Lower lobe of right lung (tissue), 2 donors: Measurements from ENCODE around the gene CD82. TPM values are rescaled to one million over a fixed set of nuclear protein-coding genes. Genes with fewer than 3 reads are reported as not detected.
"Not testable (repeated sequence)": the region's sequence is repeated elsewhere in the genome, so short reads cannot be mapped to it uniquely, and the experiment has no call there.

ENCODE experiments used
- ATAC-seq, 2 donors: fragments of 200-7000 bp; cut with Tn5 transposase; one replicate each; pipeline ENCODE4 v1.9.1; 2020 to 2022; ENCODE audit warnings: mild to moderate bottlenecking in 2 of 2, moderate library complexity in 2 of 2
- DNase-seq: peaks from one replicate; pipeline ENCODE4 v3.0.0-alpha.2; 2020
- H3K27ac ChIP-seq: fragments of 200-600 bp; one replicate; pipeline ENCODE4 v1.8.0; 2022
- H3K27me3 ChIP-seq: fragments of 200-600 bp; one replicate; pipeline ENCODE4 v1.8.0; 2022; ENCODE audit warnings: low read depth
- H3K36me3 ChIP-seq: fragments of 200-600 bp; one replicate; pipeline ENCODE4 v1.8.0; 2022; ENCODE audit warnings: mild to moderate bottlenecking
- H3K4me1 ChIP-seq: fragments of 200-600 bp; one replicate; pipeline ENCODE4 v1.8.0; 2022
- H3K4me3 ChIP-seq: fragments of 200-600 bp; one replicate; pipeline ENCODE4 v1.8.0; 2022; ENCODE audit warnings: mild to moderate bottlenecking
- H3K9me3 ChIP-seq: fragments of 200-600 bp; one replicate; pipeline ENCODE4 v1.8.0; 2022
- CTCF ChIP-seq: fragments of 200-600 bp; IDR thresholded peaks from one replicate; pipeline ENCODE4 v1.8.0; 2022; ENCODE audit warnings: antibody characterized with exemption, mild to moderate bottlenecking
- intact Hi-C: fragments of 100-400 bp; cut with DNase I; formaldehyde crosslinking; loops from one replicate; pipeline ENCODE4 v1.11.0; 2022
- total RNA-seq: library from RNA; stranded (reverse); fragmentation: NEBNext Ultra II Directional; extraction: Animal tissue kit (Norgen Biotek cat#: 25700); gene quantifications from one replicate; pipeline ENCODE4 v1.2.1, GENCODE V29; 2021
- donor health status: DM: no; HTN: yes; CAD: no; lungs with severe emphysema.

CD82 gene
- total RNA-seq, 1 donor from 2014 or later, result 129 TPM

GRCh38 chr11:44654596-44654995 lies 89.1 kb downstream of the CD82 start:
- intact Hi-C loops, result no loop called here
- Histone ChIP-seq H3K27me3 (no peaks in the 10 kb centered on the region), H3K4me1 (no peaks in the 10 kb centered on the region), H3K9me3 (no peaks in the 10 kb centered on the region), H3K4me3 (no peak overlapping the region), H3K36me3 (no peaks in the 10 kb centered on the region), H3K27ac (no peak overlapping the region)
- no peak for ATAC-seq
- no peak for DNase-seq
- no peak for TF ChIP-seq CTCF

- no peaks in the 10 kb centered on the region for H3K27me3 ChIP-seq
- H3K4me1 ChIP-seq, result no peaks in the 10 kb centered on the region
- DNase-seq (no peak), ATAC-seq (no peak)
- intact Hi-C loops, result no loop called here
- H3K4me3 ChIP-seq, result no peak overlapping the region
- no peak overlapping the region for H3K27ac ChIP-seq
- no peak for TF ChIP-seq CTCF
- H3K9me3 ChIP-seq, result no peaks in the 10 kb centered on the region
- H3K36me3 ChIP-seq, result no peaks in the 10 kb centered on the region
Observed at GRCh38 chr11:44657836-44658505, 92.5 kb downstream of the CD82 start.

GRCh38 chr11:44658506-44658850 lies 93.0 kb downstream of the CD82 start:
- no peaks in the 10 kb centered on the region for H3K36me3 ChIP-seq
- no peaks in the 10 kb centered on the region for H3K9me3 ChIP-seq
- no peak overlapping the region for H3K27ac ChIP-seq
- H3K4me3 ChIP-seq, result no peak overlapping the region
- DNase-seq (no peak), ATAC-seq (no peak)
- peak; percentile 15 for TF ChIP-seq CTCF
- H3K27me3 ChIP-seq, result no peaks in the 10 kb centered on the region
- intact Hi-C loops, result no loop called here
- no peaks in the 10 kb centered on the region for H3K4me1 ChIP-seq

- DNase-seq, result no peak
Observed at GRCh38 chr11:44659641-44660040, 94.2 kb downstream of the CD82 start.

GRCh38 chr11:44660535-44660934 lies 95.1 kb downstream of the CD82 start:
- H3K36me3 ChIP-seq, H3K4me3 ChIP-seq, H3K4me1 ChIP-seq, intact Hi-C loops, DNase-seq, H3K27me3 ChIP-seq, H3K9me3 ChIP-seq, H3K27ac ChIP-seq, ATAC-seq: not testable (repeated sequence)

More at GRCh38 chr11:44659641-44660040, 94.2 kb downstream of the CD82 start:
- no peaks in the 10 kb centered on the region for H3K9me3 ChIP-seq
- no peak for ATAC-seq
- H3K36me3 ChIP-seq, result no peaks in the 10 kb centered on the region
- H3K27ac ChIP-seq, result no peak overlapping the region
- H3K27me3 ChIP-seq, result no peaks in the 10 kb centered on the region
- intact Hi-C loops, result no loop called here
- no peak overlapping the region for H3K4me3 ChIP-seq
- H3K4me1 ChIP-seq, result no peaks in the 10 kb centered on the region
- TF ChIP-seq CTCF, result no peak

GRCh38 chr11:44661311-44661717 lies 95.9 kb downstream of the CD82 start:
- intact Hi-C loops, result no loop called here
- Histone ChIP-seq H3K27ac (no peak overlapping the region), H3K27me3 (no peaks in the 10 kb centered on the region), H3K4me3 (no peak overlapping the region), H3K9me3 (no peaks in the 10 kb centered on the region), H3K36me3 (no peaks in the 10 kb centered on the region), H3K4me1 (no peaks in the 10 kb centered on the region)
- no peak for DNase-seq
- peak in 1 of 2 donors; percentile 37 for ATAC-seq
- no peak for TF ChIP-seq CTCF

Other genes starting within 250 kb of the CD82 start
- 38.4 TPM for gene TSPAN18, start 161.3 kb downstream of the CD82 start, total RNA-seq